DMS114 treated with DMSO at 0.1 percent for 48 hours (cell line): Measurements from ENCODE around the gene FAM3A.
"Not testable (repeated sequence)": the region's sequence is repeated elsewhere in the genome, so short reads cannot be mapped to it uniquely, and the experiment has no call there.

Experiments
- DNase-seq: peaks from one replicate; lab custom pipeline; 2025; ENCODE audit not compliant: unreplicated experiment; lab: John Stamatoyannopoulos, UW

The FAM3A gene

DNA sequence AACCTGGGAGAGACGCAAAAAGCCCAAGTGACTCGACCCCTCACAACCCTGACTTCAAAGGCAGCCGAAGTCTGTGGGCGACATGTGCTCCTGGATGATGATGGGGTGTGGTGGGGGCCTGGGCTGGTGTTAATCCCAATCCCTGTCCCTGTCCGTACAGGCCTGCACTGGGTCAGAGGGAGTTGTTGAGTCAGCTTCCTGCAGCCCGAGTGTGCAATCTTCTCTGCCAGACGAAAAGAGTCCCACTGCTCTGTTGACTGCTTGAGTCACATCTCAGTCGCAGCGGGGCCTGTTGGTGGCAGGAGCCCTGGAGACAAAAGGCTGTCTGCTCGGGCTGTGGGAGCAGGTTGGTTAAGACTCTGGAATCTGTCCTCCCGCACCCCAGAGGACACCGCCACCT lies 10.3 kb downstream of the FAM3A start:
- no peak for DNase-seq

DNA sequence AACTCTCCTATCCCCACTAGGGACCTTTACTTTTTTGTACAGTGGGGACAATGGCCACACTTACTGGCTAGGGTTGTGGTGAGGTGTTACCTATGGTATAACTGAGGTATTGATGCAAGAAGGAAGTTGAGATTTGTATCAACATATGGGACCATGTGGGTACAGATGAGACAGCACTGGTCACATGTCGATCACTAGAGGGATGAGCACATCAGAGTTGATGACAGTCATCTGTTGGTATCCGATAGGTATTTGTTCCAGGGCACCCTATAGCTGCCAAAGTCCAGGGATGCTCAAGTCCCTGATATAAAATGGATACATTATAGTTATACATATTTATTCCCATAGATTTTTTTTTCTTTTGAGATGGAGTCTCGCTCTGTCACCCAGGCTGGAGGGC lies 13.0 kb downstream of the FAM3A start:
- DNase-seq, result no peak

- no peak for DNase-seq
Observed at GRCh38 chrX:154502098-154502497, 13.9 kb downstream of the FAM3A start.

GRCh38 chrX:154501423-154501822 lies 14.6 kb downstream of the FAM3A start:
- not testable (repeated sequence) for DNase-seq

GRCh38 chrX:154496591-154497137 lies 19.4 kb downstream of the FAM3A start:
- not testable (repeated sequence) for DNase-seq

DNA sequence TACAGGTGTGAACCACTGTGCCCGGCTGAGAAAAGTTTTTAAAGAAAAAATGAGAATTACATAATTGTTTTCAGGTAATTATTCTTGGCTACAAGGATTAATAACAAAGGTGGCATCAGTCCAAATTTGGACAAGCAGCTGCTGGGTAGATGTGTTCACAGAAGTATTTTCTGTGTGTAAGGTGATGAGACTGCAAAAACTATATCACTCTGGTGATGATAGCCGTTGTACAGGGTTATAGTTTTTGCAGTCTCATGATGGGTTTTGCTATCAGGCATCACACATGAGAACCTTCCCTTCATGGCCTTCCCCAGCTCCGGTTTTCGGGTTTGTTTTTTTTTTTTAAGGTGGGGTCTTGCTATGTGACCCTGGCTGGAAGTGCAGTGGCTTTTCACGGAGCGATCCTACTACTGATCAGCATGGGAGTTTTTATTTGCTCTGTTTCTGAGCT lies 20.5 kb downstream of the FAM3A start:
- no peak for DNase-seq

- DNase-seq, result no peak
Observed at GRCh38 chrX:154494715-154495114, 21.3 kb downstream of the FAM3A start.

DNA sequence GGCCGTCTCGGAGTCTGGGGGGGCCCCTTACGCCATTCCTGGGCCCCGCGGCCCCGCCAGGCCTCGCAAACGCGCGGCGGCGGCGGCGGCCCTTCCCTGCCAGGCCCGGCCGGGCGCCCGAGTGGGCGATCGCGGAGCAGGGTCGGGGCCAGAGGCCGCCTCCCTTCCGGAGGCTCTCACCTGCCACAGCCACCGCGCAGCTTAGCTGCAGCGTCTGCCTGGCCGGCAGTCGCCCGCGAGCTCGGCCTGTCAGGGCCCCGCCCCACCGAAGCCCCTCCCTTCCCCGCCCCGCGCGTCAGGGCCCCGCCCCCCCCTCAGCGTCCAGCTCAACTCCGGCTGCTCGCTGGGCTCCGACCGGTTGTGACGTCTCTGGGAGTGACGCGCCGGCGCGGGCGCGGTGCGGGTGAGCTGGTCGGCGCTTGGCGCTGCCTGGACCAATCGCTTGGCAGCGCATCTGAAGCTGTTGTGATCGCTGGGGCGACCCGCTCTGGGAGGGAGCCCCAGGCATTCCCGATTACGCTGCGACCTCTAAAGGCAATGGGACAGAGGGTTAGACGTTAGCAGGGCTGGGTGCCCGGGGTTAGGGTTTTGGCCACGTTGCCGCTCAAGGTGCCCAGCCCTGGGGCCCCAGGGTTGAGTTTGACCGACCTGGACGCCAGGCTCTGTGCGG lies 25.5 kb downstream of the FAM3A start, which contains the start of gene SLC10A3:
Gene SLC10A3 (minus strand): TSS at position 216 of the 670 bp plus-strand sequence. CDS start 1,689 bp downstream, outside the sequence.
- peak; percentile 56 for DNase-seq

GRCh38 chrX:154490021-154490413 lies 26.0 kb downstream of the FAM3A start:
- DNase-seq, result no peak

- DNase-seq, result no peak
Observed at GRCh38 chrX:154489182-154489581, 26.9 kb downstream of the FAM3A start.

DNA sequence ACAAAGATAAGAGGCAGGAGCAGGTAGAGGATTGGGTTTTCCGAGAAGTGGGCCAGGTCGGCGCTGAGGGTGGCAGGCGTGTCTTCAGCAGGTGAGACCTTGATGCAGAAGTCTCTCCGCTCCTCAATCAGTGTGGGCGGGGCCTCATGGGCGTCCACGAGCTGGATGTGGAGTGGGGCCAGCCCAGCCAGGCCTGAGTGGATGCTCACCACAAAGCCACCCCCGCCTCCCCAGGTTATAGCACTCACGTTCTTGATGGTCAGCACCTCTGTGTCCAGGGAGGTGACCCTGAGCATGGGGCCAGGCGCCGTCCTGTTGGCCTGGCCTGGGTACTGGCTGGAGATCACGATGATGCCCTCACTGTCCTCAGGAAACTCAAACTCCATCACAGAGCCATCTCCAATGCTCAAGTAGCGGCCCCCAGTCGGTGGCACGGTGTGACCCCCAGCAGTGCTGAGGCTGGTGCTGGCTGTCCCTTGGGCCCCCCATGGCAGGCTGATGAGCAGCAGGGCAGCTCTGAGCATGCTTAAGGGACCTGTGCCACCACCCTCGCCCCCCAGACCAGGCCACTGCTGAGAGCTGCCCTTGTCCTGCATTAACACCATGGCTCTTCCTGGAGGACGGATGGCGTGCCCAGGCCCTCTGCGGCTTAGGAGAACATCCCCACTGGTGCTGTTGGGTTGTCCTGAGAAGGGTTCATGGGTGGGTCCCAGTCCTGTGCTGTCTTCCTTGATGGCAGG lies 27.5 kb downstream of the FAM3A start:
- no peak for DNase-seq

DNA sequence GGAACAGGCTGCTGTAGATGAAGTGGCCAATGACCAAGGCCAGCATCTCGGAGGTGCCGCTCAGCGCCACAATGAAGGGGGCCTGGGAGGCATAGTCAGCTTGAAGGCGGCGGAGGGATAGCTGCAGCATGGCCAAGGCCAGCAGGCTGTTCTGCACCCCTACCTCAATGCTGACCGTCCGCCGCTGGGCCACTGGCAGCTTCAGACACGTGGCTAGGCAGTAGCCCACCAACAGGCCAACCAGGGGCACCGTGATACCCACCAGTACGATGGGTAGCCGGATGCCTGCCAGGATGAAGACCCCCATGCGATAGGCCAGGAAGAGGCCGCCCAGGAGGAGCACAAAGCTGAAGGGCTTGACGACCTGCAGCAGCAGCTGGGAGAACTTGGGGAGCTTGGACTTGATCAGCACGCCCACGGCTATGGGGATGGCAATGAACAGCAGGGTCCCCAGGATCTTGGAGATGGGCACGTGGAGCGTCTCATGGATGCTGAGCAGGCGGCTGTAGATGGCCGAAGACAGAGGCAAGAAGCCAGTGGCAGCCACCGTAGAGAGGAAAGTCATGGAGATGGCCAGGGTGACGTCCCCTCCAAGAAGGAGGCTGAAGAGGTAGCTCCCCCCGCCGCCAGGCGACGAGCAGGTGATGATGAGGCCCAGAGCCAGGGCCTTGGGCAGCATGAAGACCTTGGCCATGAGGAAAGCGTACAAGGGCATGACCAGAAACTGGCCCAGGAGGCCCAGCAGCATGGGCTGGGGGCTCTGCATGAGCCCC lies 28.3 kb downstream of the FAM3A start:
- no peak for DNase-seq

DNA sequence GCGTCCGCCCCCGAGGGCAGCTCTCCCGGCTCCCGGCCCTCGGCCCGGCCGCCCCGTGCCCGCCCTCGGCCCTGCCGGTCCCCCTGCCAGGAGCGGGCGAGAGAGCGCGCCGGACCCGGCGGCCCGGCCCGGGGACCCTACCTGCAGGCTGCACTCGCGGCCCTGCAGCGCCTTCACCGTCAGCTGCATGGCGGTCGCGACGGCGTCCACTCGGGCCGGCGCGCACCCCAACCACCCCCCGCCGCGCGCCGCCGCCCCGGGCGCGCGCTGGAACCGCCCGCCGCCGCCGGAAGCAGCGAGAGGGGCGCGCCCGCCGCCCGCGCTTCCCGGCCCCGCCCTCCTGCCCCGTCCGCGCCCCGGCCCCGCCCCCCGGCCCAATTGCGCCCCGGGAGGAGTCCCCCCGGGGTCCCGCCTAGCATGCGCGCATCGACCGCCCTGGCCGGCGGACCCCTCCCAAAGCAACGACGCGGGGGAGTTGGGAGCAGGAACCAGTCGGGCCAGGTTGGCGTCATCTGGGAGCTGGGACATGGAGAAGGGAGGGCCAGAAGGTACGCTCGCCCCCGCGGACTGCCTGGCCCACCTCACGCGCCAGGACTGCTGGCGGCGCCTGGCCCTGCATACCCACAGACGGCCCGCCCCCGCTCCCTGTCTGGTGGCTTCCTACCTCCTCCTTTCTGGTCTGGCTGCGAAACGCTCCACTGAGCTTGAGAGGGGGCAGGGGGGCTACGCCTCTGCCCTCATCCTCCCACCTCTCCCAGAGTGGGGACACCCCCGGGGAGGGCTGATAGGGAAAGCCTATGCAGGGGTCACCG lies 29.4 kb downstream of the FAM3A start, which contains the start of gene UBL4A:
Gene UBL4A (minus strand): TSS at position 220 of the 812 bp plus-strand sequence. CDS start 31 bp downstream, at position 189.
- no peak for DNase-seq

- DNase-seq, result no peak
Observed at GRCh38 chrX:154486052-154486395, 30.0 kb downstream of the FAM3A start.

DNA sequence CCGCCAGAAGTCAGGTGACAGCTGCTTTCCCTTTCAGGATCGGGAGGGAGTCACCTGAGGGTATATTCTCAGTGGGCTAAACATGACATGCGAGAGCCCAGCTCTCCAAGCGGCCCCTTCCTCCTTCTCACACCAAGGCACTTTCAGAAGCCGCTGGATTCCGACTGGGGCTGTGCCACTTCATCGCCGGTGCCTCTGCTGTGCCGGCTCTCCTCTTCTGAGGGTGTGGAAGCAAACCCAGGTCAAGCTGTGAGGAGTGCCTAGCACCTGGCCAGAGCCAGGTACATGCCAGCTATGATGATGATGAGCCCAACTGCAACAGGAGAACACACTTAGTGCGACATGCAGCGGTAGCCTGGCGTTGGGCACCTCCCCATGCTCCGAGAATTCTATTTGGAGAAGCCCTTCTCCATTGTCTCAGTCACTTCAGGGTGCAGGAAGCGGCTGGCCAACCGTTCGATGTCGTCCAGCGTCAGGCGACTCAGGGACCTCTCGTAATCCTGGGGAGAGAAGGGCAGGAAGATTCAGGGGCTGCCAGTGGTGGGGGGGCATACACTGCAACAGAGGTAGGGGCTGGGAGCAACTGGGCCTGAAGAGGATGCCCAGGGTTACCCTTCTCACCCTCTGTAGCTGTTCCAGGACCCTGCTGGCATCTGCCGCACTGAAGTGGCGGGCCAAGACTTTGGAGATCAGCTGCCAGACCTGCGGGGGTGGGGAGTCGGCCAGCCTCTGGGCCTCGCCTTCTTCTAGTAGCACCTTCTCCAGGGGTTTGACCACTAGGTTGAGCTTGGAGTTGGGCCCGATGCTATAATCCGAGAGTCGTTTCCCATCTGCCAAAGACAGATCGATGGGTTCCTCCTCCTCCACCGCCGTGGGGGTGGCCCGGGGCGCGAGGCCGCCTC lies 30.6 kb downstream of the FAM3A start:
- DNase-seq, result no peak

- DNase-seq, result no peak
Observed at GRCh38 chrX:154484255-154485149, 31.5 kb downstream of the FAM3A start.

DNA sequence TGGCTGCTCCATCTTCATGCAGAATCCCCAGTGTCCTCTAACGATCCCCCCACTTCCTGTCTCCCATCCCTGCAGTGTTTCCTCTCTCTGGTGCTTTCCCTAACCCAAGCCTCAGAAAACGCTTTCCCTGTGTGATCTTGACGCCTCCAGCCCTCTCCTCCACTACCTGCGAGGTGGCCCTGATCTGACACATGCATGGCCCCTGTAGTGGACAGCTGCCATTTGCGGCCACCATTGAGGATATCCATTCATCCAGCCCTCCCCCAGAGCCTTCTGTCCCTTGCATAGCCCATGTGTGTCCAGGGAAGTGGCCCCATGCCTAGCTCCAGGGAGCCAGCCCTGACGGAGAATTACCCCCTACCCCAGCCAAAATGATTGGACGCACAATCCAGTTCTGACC lies 32.7 kb downstream of the FAM3A start:
- no peak for DNase-seq

DNA sequence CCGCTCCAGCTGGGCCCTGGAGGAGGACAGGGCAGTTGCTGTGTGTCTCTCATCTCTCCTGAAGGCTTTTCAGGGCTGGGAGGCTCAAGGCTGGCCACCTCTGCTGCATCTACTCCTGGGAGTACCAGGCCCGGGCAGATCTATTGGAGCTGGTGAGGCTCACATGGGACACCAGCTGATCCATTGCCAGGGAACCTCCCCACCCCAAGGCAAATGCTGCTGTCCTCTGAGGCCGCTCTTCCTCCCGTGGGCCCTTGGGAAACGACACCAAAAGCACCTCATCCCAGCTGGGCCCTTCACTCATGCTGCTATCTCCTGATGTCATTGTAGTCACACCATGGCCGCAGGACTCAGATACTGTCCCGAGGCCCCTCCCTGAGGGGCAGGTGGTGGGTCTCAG lies 33.2 kb downstream of the FAM3A start:
- DNase-seq, result no peak
